ENCODE measurements around the gene DCDC1. TPM values are rescaled to one million over a fixed set of nuclear protein-coding genes. Genes with fewer than 3 reads are reported as not detected.

Gene DCDC1
- total RNA-seq, 1 experiment from 2014 or later, result 1.5 TPM

DNA sequence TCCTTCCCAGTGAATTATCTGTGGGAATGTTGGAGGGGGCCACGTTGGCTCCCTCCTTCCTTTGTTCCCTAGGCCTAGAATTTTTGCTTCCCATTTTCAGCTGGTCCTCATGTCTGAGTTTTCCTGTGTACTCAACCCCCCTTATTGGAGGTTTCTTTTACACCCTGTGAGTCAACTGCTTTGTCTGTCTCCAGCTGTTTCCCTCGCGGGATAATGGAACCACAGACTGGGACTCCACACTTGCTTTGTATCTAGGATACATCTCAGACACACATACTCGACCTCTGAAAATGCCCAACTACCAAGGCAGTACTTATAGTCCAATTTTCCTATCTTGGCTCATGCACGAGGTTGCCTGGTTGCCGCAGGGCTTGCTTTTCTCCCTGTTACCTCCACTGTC lies 430.7 kb downstream of the DCDC1 start:
- no peaks in the 10 kb centered on the region for H3K9me2 ChIP-seq (ENCODE audit: insufficient read depth)
- ChIA-PET CTCF (no interaction called here), POLR2A (no interaction called here), RAD21 (ENCODE audit: low non-redundant PET in 1 of 2, low total read pairs in 2 of 2, uncharacterized antibody in 2 of 2, unreplicated experiment in 2 of 2) (no interaction called here)
- H3K27me3 ChIP-seq (ENCODE audit: insufficient read depth, low read length), result peaks cover 8% of the 10 kb centered on the region; the same call in 1 of the 2 replicates
- no TSS peak for BruUV-seq (replicated peaks)
- intact Hi-C loops (cut with micrococcal nuclease), result no loop called here
- H3K36me3 ChIP-seq (ENCODE audit: control insufficient read depth in 1 of 2, insufficient read depth in 2 of 2, low read length in 2 of 2), result no peaks in the 10 kb centered on the region
- no peak for DNase-seq (ENCODE audit: low read depth, low spot score)
- H2AFZ ChIP-seq (ENCODE audit: low read depth, low read length, poor library complexity, severe bottlenecking), result no peak overlapping the region
- H3K9me3 ChIP-seq (ENCODE audit: control insufficient read depth in 1 of 2, insufficient read depth in 1 of 2, low read depth in 1 of 2, low read length in 2 of 2), result no peaks in the 10 kb centered on the region
- no peak overlapping the region for H3K9ac ChIP-seq (ENCODE audit: low read length)
- H3K4me3 ChIP-seq (replicated peaks in 1 of 2; ENCODE audit: low read depth in 1 of 2, low read length in 2 of 2), result no peak overlapping the region
- H4K20me1 ChIP-seq (ENCODE audit: insufficient read depth), result no peaks in the 10 kb centered on the region
- no peak overlapping the region for H3K27ac ChIP-seq (ENCODE audit: low read depth, low read length)
- no peak for ATAC-seq
- TF ChIP-seq SIN3A (IDR thresholded peaks at IDR 0.05; ENCODE audit: low read depth), result no peak
- no peak for TF ChIP-seq SP1 (IDR thresholded peaks at IDR 0.05; ENCODE audit: low read depth)
- TF ChIP-seq FOSL1 (IDR thresholded peaks at IDR 0.05; ENCODE audit: low read depth), result no peak
- no peak for TF ChIP-seq CEBPB (IDR thresholded peaks at IDR 0.05; ENCODE audit: low read depth)
- TF ChIP-seq POLR2AphosphoS5 (IDR thresholded peaks at IDR 0.05; ENCODE audit: low read depth, low read length), result no peak
- TF ChIP-seq YY1 (IDR thresholded peaks at IDR 0.05; ENCODE audit: extremely low read depth, insufficient replicate concordance, low read depth, low read length), result no peak
- TF ChIP-seq POLR2A (IDR thresholded peaks at IDR 0.05; ENCODE audit: borderline replicate concordance, extremely low read depth, insufficient read depth, insufficient read length), result no peak
- no peak for TF ChIP-seq EGR1 (IDR thresholded peaks at IDR 0.05; ENCODE audit: low read depth)
- no peak for TF ChIP-seq MAX (IDR thresholded peaks at IDR 0.05)
- TF ChIP-seq RAD21 (IDR thresholded peaks at IDR 0.05; ENCODE audit: low read depth), result no peak
- TF ChIP-seq CBX3 (IDR thresholded peaks at IDR 0.05; ENCODE audit: low read depth), result no peak
- TF ChIP-seq ZBTB33 (IDR thresholded peaks at IDR 0.05; ENCODE audit: extremely low read depth, insufficient replicate concordance, low read length), result no peak
- TF ChIP-seq, protein P1, sequence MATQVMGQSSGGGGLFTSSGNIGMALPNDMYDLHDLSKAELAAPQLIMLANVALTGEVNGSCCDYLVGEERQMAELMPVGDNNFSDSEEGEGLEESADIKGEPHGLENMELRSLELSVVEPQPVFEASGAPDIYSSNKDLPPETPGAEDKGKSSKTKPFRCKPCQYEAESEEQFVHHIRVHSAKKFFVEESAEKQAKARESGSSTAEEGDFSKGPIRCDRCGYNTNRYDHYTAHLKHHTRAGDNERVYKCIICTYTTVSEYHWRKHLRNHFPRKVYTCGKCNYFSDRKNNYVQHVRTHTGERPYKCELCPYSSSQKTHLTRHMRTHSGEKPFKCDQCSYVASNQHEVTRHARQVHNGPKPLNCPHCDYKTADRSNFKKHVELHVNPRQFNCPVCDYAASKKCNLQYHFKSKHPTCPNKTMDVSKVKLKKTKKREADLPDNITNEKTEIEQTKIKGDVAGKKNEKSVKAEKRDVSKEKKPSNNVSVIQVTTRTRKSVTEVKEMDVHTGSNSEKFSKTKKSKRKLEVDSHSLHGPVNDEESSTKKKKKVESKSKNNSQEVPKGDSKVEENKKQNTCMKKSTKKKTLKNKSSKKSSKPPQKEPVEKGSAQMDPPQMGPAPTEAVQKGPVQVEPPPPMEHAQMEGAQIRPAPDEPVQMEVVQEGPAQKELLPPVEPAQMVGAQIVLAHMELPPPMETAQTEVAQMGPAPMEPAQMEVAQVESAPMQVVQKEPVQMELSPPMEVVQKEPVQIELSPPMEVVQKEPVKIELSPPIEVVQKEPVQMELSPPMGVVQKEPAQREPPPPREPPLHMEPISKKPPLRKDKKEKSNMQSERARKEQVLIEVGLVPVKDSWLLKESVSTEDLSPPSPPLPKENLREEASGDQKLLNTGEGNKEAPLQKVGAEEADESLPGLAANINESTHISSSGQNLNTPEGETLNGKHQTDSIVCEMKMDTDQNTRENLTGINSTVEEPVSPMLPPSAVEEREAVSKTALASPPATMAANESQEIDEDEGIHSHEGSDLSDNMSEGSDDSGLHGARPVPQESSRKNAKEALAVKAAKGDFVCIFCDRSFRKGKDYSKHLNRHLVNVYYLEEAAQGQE (IDR thresholded peaks at IDR 0.05; ENCODE audit: low read depth), result no peak
- TF ChIP-seq JUND (IDR thresholded peaks at IDR 0.05), result no peak
- TF ChIP-seq EZH2phosphoT487 (IDR thresholded peaks at IDR 0.05; ENCODE audit: borderline replicate concordance), result no peak
- TF ChIP-seq SRF (IDR thresholded peaks at IDR 0.05; ENCODE audit: low read depth), result no peak
- TF ChIP-seq CTCF (IDR thresholded peaks at IDR 0.05 in 2 of 3, conservative IDR thresholded peaks at IDR 0.05 in 1 of 3; ENCODE audit: borderline replicate concordance in 1 of 3, insufficient read depth in 1 of 3, low read depth in 2 of 3, low read length in 2 of 3), result no peak
- no peak for TF ChIP-seq EZH2 (IDR thresholded peaks at IDR 0.05)
- TF ChIP-seq ZNF274 (IDR thresholded peaks at IDR 0.05; ENCODE audit: low read depth, low read length), result no peak
- no peak overlapping the region for H3K4me2 ChIP-seq (ENCODE audit: low read length)
- no peaks in the 10 kb centered on the region for H3K4me1 ChIP-seq (ENCODE audit: control insufficient read depth in 1 of 2, insufficient read depth in 2 of 2, low read length in 2 of 2)
- H3K79me2 ChIP-seq (ENCODE audit: insufficient read depth, low read length), result no peaks in the 10 kb centered on the region

Measured in HCT116 (cell line).